HepG2 (cell line): ENCODE data around the gene CCDC9B. TPM values are rescaled to one million over a fixed set of nuclear protein-coding genes. Genes with fewer than 3 reads are reported as not detected.

ENCODE experiments used
- ATAC-seq: fragments of 200-7000 bp; cut with Tn5 transposase; 3 replicates; pipeline ENCODE4 v1.9.1; 2020; ENCODE audit warnings: mild to moderate bottlenecking, moderate library complexity
- BruUV-seq: library from RNA; stranded (reverse); fragments of 400-500 nt; replicated peaks from 2 replicates; lab custom pipeline; 2021; lab: Mats Ljungman, UMichigan
- CTCF ChIA-PET: fragments of 300-600 bp; formaldehyde crosslinking; extraction: SDS; loops from one replicate; lab custom pipeline; 2021; ENCODE audit warnings: low total read pairs, inconsistent platforms, low intra/inter-chr PET ratio; lab: Yijun Ruan, JAX
- POLR2A ChIA-PET: fragments of 350-600 bp; sonication (Branson Sonifier 250); formaldehyde crosslinking; loops from one replicate; lab custom pipeline; 2020; ENCODE audit warnings: antibody characterized with exemption, inconsistent platforms; lab: Yijun Ruan, JAX
- DNase-seq: peaks from one replicate; pipeline ENCODE4 v3.0.0-alpha.2; 2015; ENCODE audit warnings: low spot score
- FAIRE-seq: peaks from 3 replicates; lab custom pipeline; 2011; peaks lifted over from hg19 to GRCh38; lab: Jason Lieb, UNC
- H2AFZ ChIP-seq: one replicate; pipeline ENCODE4 v1.6.1; 2011; ENCODE audit warnings: low read length, inconsistent platforms
- H3K27ac ChIP-seq: fragments of 300-600 bp; 3 replicates; pipeline ENCODE4 v1.8.0; 2011; ENCODE audit warnings: mixed run types, mild to moderate bottlenecking, mixed read lengths, low read length, inconsistent platforms; ENCODE audit not compliant: insufficient read depth; ENCODE audit errors: extremely low read length
- H3K27me3 ChIP-seq, 2 experiments: fragments of 200-600 bp in 1 of 2; 2 replicates in 1 of 2; 3 replicates in 1 of 2; pipeline versions ENCODE4 v1.6.0 to v1.8.0; 2011; ENCODE audit warnings: low read length in 2 of 2, mild to moderate bottlenecking in 2 of 2, moderate library complexity in 2 of 2, inconsistent platforms in 1 of 2; ENCODE audit not compliant: insufficient read depth in 2 of 2, control insufficient read depth in 1 of 2
- H3K36me3 ChIP-seq, 2 experiments: fragments of 200-600 bp in 1 of 2; replicated peaks in 1 of 2; 2 replicates in 1 of 2; 3 replicates in 1 of 2; pipeline versions ENCODE4 v1.5.1 to v1.8.0; 2011; ENCODE audit warnings: low read length in 2 of 2, inconsistent platforms in 1 of 2; ENCODE audit not compliant: insufficient read depth in 2 of 2, control insufficient read depth in 1 of 2
- H3K4me1 ChIP-seq: 2 replicates; pipeline ENCODE4 v1.5.1; 2012; ENCODE audit warnings: low read length, inconsistent platforms; ENCODE audit not compliant: insufficient read depth
- H3K4me2 ChIP-seq: 2 replicates; pipeline ENCODE4 v1.6.0; 2011; ENCODE audit warnings: low read depth, low read length, inconsistent platforms
- H3K4me3 ChIP-seq, 3 experiments: fragments of 200-600 bp in 1 of 3; sonication (generic), shearing (Covaris generic) in 1 of 3; replicated peaks in 1 of 3; 2 replicates each; pipeline ENCODE4 v1.5.1; 2011 to 2016; ENCODE audit warnings: low read length in 3 of 3, inconsistent platforms in 2 of 3, low read depth in 2 of 3, mild to moderate bottlenecking in 2 of 3, control low read depth in 1 of 3, mixed read lengths in 1 of 3; ENCODE audit not compliant: insufficient read depth in 1 of 3
- H3K79me2 ChIP-seq: one replicate; pipeline ENCODE4 v1.6.1; 2011; ENCODE audit warnings: low read length, inconsistent platforms; ENCODE audit not compliant: insufficient read depth
- H3K9ac ChIP-seq: 2 replicates; pipeline ENCODE4 v1.6.0; 2011; ENCODE audit warnings: mild to moderate bottlenecking, low read depth, low read length, inconsistent platforms; ENCODE audit not compliant: insufficient read depth
- H3K9me3 ChIP-seq: 2 replicates; pipeline ENCODE4 v1.5.1; 2012; ENCODE audit warnings: mild to moderate bottlenecking, low read length
- H4K20me1 ChIP-seq: 2 replicates; pipeline ENCODE4 v1.6.0; 2011; ENCODE audit warnings: inconsistent platforms, mild to moderate bottlenecking, low read length, moderate library complexity; ENCODE audit not compliant: insufficient read depth
- AGO1 ChIP-seq: fragments of 200-400 bp; formaldehyde crosslinking; IDR thresholded peaks from 2 replicates; pipeline ENCODE4 v1.6.1; 2017; ENCODE audit warnings: mild to moderate bottlenecking, low read depth, low read length, moderate library complexity; ENCODE audit not compliant: poor library complexity, severe bottlenecking
- CBX5 ChIP-seq: sonication (generic); formaldehyde crosslinking; IDR thresholded peaks from 2 replicates; pipeline ENCODE4 v1.4.0; 2020; ENCODE audit warnings: missing genetic modification reagents, borderline replicate concordance
- FOXK2 ChIP-seq: fragments of 450-650 bp; IDR thresholded peaks from 2 replicates; pipeline ENCODE4 v1.6.1; 2016
- HMG20A ChIP-seq: IDR thresholded peaks from 2 replicates; pipeline ENCODE4 v1.6.1; 2016; ENCODE audit warnings: borderline replicate concordance
- KLF11 ChIP-seq: IDR thresholded peaks from 2 replicates; pipeline ENCODE4 v1.6.1; 2016; ENCODE audit warnings: missing compliant biosample characterization
- NBN ChIP-seq: fragments of 450-650 bp; conservative IDR thresholded peaks from 2 replicates; pipeline ENCODE4 v1.6.1; 2017
- PAX8 ChIP-seq: sonication (generic); formaldehyde crosslinking; IDR thresholded peaks from 2 replicates; pipeline ENCODE4 v1.8.0; 2022; ENCODE audit warnings: mild to moderate bottlenecking, missing genetic modification reagents, borderline replicate concordance
- PLRG1 ChIP-seq: fragments of 450-650 bp; conservative IDR thresholded peaks from 2 replicates; pipeline ENCODE4 v1.6.1; 2016
- RBFOX2 ChIP-seq: fragments of 200-400 bp; formaldehyde crosslinking; IDR thresholded peaks from 2 replicates; pipeline ENCODE4 v1.6.1; 2017; ENCODE audit warnings: low read depth, mild to moderate bottlenecking, low read length
- SIN3A ChIP-seq: IDR thresholded peaks from 2 replicates; pipeline ENCODE4 v1.6.1; 2011; ENCODE audit warnings: low read depth, mild to moderate bottlenecking, control low read depth, low read length, borderline replicate concordance
- SMAD3 ChIP-seq: sonication (generic); formaldehyde crosslinking; IDR thresholded peaks from 2 replicates; pipeline ENCODE4 v1.4.0; 2020; ENCODE audit warnings: missing genetic modification reagents
- ZNF18 ChIP-seq: sonication (generic); formaldehyde crosslinking; IDR thresholded peaks from 2 replicates; pipeline ENCODE4 v1.8.0; 2022; ENCODE audit warnings: mild to moderate bottlenecking, missing genetic modification reagents; ENCODE audit not compliant: insufficient replicate concordance
- ZNF326 ChIP-seq: sonication (generic); formaldehyde crosslinking; IDR thresholded peaks from 2 replicates; pipeline ENCODE4 v1.4.0; 2020; ENCODE audit warnings: missing genetic modification reagents, borderline replicate concordance
- ZNF501 ChIP-seq: sonication (generic); formaldehyde crosslinking; IDR thresholded peaks from 2 replicates; pipeline ENCODE4 v1.5.1; 2020; ENCODE audit warnings: mild to moderate bottlenecking, moderate library complexity, missing genetic modification reagents
- WGBS: methylation state at CpG from one replicate; pipeline ENCODE4 v1.1.6; 2017; ENCODE audit warnings: low lambda C conversion rate; 5-methylcytosine and 5-hydroxymethylcytosine counted together
- in situ Hi-C: cut with HindIII; loops from 2 replicates; pipeline ENCODE4 v1.10.0; 2017; ENCODE audit warnings: low pct_unique_long_range_greater_than_20kb; ENCODE audit not compliant: extremely low pct_ligation_motif_present
- intact Hi-C: fragments of 100-400 bp; cut with micrococcal nuclease; formaldehyde crosslinking; loops from one replicate; pipeline ENCODE4 v1.10.0; 2022; ENCODE audit not compliant: unreplicated experiment
- polyA plus RNA-seq, 8 experiments: library from polyadenylated mRNA; depleted of rRNA in 3 of 8; stranded (reverse) in 7 of 8; unstranded in 1 of 8; fragments of >200 nt; fragmentation: Illumina TruSeq in 4 of 8; extraction: Trizol in 4 of 8; gene quantifications; 2 replicates each; pipeline versions ENCODE4 v1.2.1 to v1.2.3, GENCODE V29; 2011 to 2016; ENCODE audit warnings: low read depth in 4 of 8, missing spikeins in 1 of 8, mixed read lengths in 1 of 8; ENCODE audit not compliant: insufficient read depth in 1 of 8
- total RNA-seq, 5 experiments: library from RNA; depleted of rRNA; stranded (reverse); fragments of >200 nt; fragmentation: Illumina TruSeq; extraction: Trizol; gene quantifications; 2 replicates each; pipeline ENCODE4 v1.2.3, GENCODE V29; 2016; ENCODE audit warnings: low read depth in 1 of 5
- TF ChIP-seq, protein P1 (sequence below): sonication (generic); formaldehyde crosslinking; IDR thresholded peaks from 2 replicates; pipeline ENCODE4 v1.4.0; 2020; ENCODE audit warnings: mild to moderate bottlenecking, missing genetic modification reagents
- TF ChIP-seq, protein P2 (sequence below): IDR thresholded peaks from 2 replicates; pipeline ENCODE4 v1.6.1; 2016; ENCODE audit warnings: mild to moderate bottlenecking, missing biosample characterization, missing genetic modification reagents

The CCDC9B gene
- total and polyA plus RNA-seq, 2 of the 13 experiments (the other 11 are each of a cell fraction or from before 2014, with no cell fraction given), result 0.98 to 1.6 TPM

DNA sequence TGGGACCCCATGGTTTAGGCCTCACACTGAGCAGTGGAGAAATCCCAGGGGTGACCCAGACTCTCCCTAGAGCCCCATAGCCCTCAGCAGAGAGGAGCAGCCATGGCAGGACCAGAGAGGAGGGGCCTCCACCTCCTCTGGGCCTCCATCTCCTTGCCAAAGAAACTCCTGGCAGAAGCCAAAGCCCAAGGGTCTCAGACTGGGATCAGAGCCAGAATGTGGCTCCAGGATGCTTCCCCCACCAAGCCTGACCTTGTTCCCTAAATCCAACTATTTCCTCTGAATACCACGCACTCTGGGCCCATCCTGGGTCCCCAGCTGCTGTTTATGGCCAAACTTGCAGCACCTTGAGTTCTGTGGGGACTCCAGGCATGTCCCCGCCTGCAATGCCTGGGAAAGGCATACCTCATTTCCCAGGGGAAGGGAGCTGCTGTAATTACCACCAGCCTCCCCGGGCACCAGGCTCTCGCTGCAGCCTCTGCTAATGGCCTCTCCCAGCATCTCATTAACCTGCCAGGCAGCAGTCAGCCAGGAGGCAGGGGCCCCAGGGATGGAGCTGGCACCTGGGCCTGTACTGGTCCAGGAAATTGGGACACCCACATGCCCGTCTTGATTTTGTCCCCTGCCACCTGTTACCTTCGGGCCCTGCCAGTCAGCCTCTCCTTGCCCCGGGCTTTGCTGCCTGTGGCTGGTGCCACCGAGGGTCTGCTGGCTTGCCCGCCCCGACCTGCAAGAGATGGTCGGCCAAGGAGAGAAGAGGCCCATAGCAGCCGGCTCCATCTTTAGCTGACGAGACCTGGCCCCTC is 4.6 kb downstream of the CCDC9B start:
- CTCF ChIA-PET, result no interaction called here
- no peak overlapping the region for H3K9ac ChIP-seq
- H3K4me2 ChIP-seq, result no peak overlapping the region
- no peak for ATAC-seq
- no peak overlapping the region for H3K4me3 ChIP-seq
- H3K27me3 ChIP-seq, result no peaks in the 10 kb centered on the region
- peaks cover 4% of the 10 kb centered on the region; the same call in 1 of the 2 replicates for H4K20me1 ChIP-seq
- TF ChIP-seq KLF11 (CRISPR knock-in tag) (no peak), RBFOX2 (no peak), SIN3A (no peak), AGO1 (no peak), HMG20A (CRISPR knock-in tag) (no peak), PLRG1 (no peak), ZNF501 (no peak), ZNF18 (no peak), NBN (no peak), PAX8 (CRISPR knock-in tag) (no peak), ZNF326 (CRISPR knock-in tag) (no peak), SMAD3 (CRISPR knock-in tag) (no peak), CBX5 (CRISPR knock-in tag) (no peak), FOXK2 (no peak)
- TF ChIP-seq, protein P1, sequence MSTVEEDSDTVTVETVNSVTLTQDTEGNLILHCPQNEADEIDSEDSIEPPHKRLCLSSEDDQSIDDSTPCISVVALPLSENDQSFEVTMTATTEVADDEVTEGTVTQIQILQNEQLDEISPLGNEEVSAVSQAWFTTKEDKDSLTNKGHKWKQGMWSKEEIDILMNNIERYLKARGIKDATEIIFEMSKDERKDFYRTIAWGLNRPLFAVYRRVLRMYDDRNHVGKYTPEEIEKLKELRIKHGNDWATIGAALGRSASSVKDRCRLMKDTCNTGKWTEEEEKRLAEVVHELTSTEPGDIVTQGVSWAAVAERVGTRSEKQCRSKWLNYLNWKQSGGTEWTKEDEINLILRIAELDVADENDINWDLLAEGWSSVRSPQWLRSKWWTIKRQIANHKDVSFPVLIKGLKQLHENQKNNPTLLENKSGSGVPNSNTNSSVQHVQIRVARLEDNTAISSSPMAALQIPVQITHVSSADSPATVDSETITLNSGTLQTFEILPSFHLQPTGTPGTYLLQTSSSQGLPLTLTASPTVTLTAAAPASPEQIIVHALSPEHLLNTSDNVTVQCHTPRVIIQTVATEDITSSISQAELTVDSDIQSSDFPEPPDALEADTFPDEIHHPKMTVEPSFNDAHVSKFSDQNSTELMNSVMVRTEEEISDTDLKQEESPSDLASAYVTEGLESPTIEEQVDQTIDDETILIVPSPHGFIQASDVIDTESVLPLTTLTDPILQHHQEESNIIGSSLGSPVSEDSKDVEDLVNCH, result no peak
- TF ChIP-seq, protein P2, sequence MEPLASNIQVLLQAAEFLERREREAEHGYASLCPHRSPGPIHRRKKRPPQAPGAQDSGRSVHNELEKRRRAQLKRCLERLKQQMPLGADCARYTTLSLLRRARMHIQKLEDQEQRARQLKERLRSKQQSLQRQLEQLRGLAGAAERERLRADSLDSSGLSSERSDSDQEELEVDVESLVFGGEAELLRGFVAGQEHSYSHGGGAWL (CRISPR knock-in tag), result no peak
- no peaks in the 10 kb centered on the region; a peak in 1 of 5 replicates for H3K36me3 ChIP-seq
- 85% methylated on average over 5 of the region's 13 CpGs for WGBS
- H3K27ac ChIP-seq, result no peak overlapping the region
- H3K79me2 ChIP-seq, result no peaks in the 10 kb centered on the region
- no peaks in the 10 kb centered on the region for H3K9me3 ChIP-seq
- POLR2A ChIA-PET, result no interaction called here
- H2AFZ ChIP-seq, result no peak overlapping the region
- H3K4me1 ChIP-seq, result peaks cover 36% of the 10 kb centered on the region
- no peak for FAIRE-seq
- DNase-seq, result no peak
- in situ Hi-C loops, result no loop called here
- BruUV-seq, result no TSS peak
- intact Hi-C loops, result no loop called here
